Endothelial cell of umbilical vein (primary cell): ENCODE measurements around the gene MCM5. TPM values are rescaled to one million over a fixed set of nuclear protein-coding genes. Genes with fewer than 3 reads are reported as not detected.

Experiments used
- BruUV-seq: library from RNA; stranded (reverse); fragments of 400-500 nt; replicated peaks from 2 replicates; lab custom pipeline; 2021; lab: Mats Ljungman, UMichigan
- CTCF ChIA-PET: fragments of 300-600, 350-600 bp; sonication (Branson Sonifier 250); formaldehyde crosslinking; loops from one replicate; lab custom pipeline; 2021; ENCODE audit warnings: antibody characterized with exemption, inconsistent platforms; lab: Charles Lee
- POLR2A ChIA-PET: fragments of 300-600, 350-600 bp; sonication (Branson Sonifier 250); formaldehyde crosslinking; loops from one replicate; lab custom pipeline; 2021; ENCODE audit warnings: antibody characterized with exemption, inconsistent platforms; lab: Charles Lee
- DNase-seq: peaks from one replicate; pipeline ENCODE4 v3.0.0-alpha.2; 2011; ENCODE audit warnings: low read depth, low spot score
- FAIRE-seq: peaks from 2 replicates; lab custom pipeline; 2011; peaks lifted over from hg19 to GRCh38; lab: Jason Lieb, UNC
- H2AFZ ChIP-seq: 2 replicates; pipeline ENCODE4 v1.6.0; 2012; ENCODE audit warnings: low read depth, low read length, control low read depth, inconsistent platforms
- H3K27ac ChIP-seq: 2 replicates; pipeline ENCODE4 v1.5.1; 2011; ENCODE audit warnings: low read depth, mild to moderate bottlenecking, control low read depth, low read length, moderate library complexity; ENCODE audit not compliant: insufficient read depth
- H3K27me3 ChIP-seq, 2 experiments: 2 replicates each; pipeline versions ENCODE4 v1.6.0 to v1.6.1; 2011; ENCODE audit warnings: low read length in 2 of 2, mixed read lengths in 1 of 2; ENCODE audit not compliant: control insufficient read depth in 2 of 2, insufficient read depth in 2 of 2
- H3K36me3 ChIP-seq, 2 experiments: 2 replicates in 1 of 2; 3 replicates in 1 of 2; pipeline ENCODE4 v1.5.1; 2011; ENCODE audit warnings: low read length in 2 of 2, mild to moderate bottlenecking in 1 of 2, moderate library complexity in 1 of 2; ENCODE audit not compliant: control insufficient read depth in 2 of 2, insufficient read depth in 2 of 2; ENCODE audit errors: extremely low read depth in 1 of 2
- H3K4me1 ChIP-seq: 3 replicates; pipeline ENCODE4 v1.5.1; 2011; ENCODE audit warnings: mild to moderate bottlenecking, low read length; ENCODE audit not compliant: control insufficient read depth, insufficient read depth; ENCODE audit errors: extremely low read depth
- H3K4me2 ChIP-seq: 2 replicates; pipeline ENCODE4 v1.6.1; 2011; ENCODE audit warnings: low read length, control low read depth, mixed read lengths; ENCODE audit not compliant: insufficient read depth
- H3K4me3 ChIP-seq, 3 experiments: fragments of 200-600 bp in 1 of 3; sonication (generic), shearing (Covaris generic) in 1 of 3; replicated peaks in 1 of 3; 2 replicates each; pipeline ENCODE4 v1.5.1; 2011 to 2016; ENCODE audit warnings: control low read depth in 3 of 3, low read length in 3 of 3, mild to moderate bottlenecking in 2 of 3, inconsistent platforms in 1 of 3, low read depth in 1 of 3, moderate library complexity in 1 of 3; ENCODE audit not compliant: insufficient read depth in 1 of 3
- H3K79me2 ChIP-seq: 2 replicates; pipeline ENCODE4 v1.6.0; 2012; ENCODE audit warnings: low read length, inconsistent platforms; ENCODE audit not compliant: control insufficient read depth, insufficient read depth
- H3K9ac ChIP-seq: replicated peaks from 2 replicates; pipeline ENCODE3; 2011; ENCODE audit warnings: low read length, control low read depth; ENCODE audit not compliant: insufficient read depth; ENCODE audit errors: extremely low read depth
- H3K9me1 ChIP-seq: replicated peaks from 3 replicates; pipeline ENCODE4 v1.6.0; 2011; ENCODE audit warnings: mild to moderate bottlenecking, low read length; ENCODE audit not compliant: control insufficient read depth, insufficient read depth; ENCODE audit errors: extremely low read depth
- H3K9me3 ChIP-seq: replicated peaks from 2 replicates; pipeline ENCODE4 v1.5.1; 2012; ENCODE audit warnings: low read length, inconsistent platforms; ENCODE audit not compliant: control insufficient read depth, insufficient read depth
- H4K20me1 ChIP-seq: replicated peaks from 2 replicates; pipeline ENCODE3; 2011; ENCODE audit warnings: mild to moderate bottlenecking, low read length; ENCODE audit not compliant: control insufficient read depth, insufficient read depth; ENCODE audit errors: extremely low read depth
- CTCF ChIP-seq, 2 donors: IDR thresholded peaks; 1 replicate in 1 of 2; 2 replicates in 1 of 2; pipeline ENCODE4 v1.5.1; 2011; ENCODE audit warnings: low read length in 2 of 2, mild to moderate bottlenecking in 2 of 2, moderate library complexity in 2 of 2, control low read depth in 1 of 2, inconsistent platforms in 1 of 2, low read depth in 1 of 2; ENCODE audit not compliant: insufficient read depth in 1 of 2; ENCODE audit errors: extremely low read depth in 1 of 2
- EZH2 ChIP-seq: IDR thresholded peaks from 2 replicates; pipeline ENCODE4 v1.6.1; 2012; ENCODE audit warnings: borderline replicate concordance, low read depth, mild to moderate bottlenecking, moderate library complexity, low read length, inconsistent platforms; ENCODE audit not compliant: severe bottlenecking
- FOS ChIP-seq: IDR thresholded peaks from 2 replicates; pipeline ENCODE4 v1.6.1; 2011; ENCODE audit warnings: mild to moderate bottlenecking, low read length, moderate library complexity, borderline replicate concordance; ENCODE audit not compliant: insufficient read depth
- GATA2 ChIP-seq: IDR thresholded peaks from 2 replicates; pipeline ENCODE4 v1.7.0; 2011; ENCODE audit warnings: low read depth, mild to moderate bottlenecking, moderate library complexity, mixed read lengths, low read length; ENCODE audit not compliant: insufficient read length, insufficient read depth
- JUN ChIP-seq: IDR thresholded peaks from 2 replicates; pipeline ENCODE4 v1.6.1; 2011; ENCODE audit warnings: borderline replicate concordance, low read depth; ENCODE audit not compliant: insufficient read length, insufficient read depth
- MYC ChIP-seq: IDR thresholded peaks from one replicate; pipeline ENCODE4 v1.6.1; 2011; ENCODE audit warnings: mild to moderate bottlenecking, low read depth, low read length
- POLR2A ChIP-seq: IDR thresholded peaks from 2 replicates; pipeline ENCODE4 v1.6.1; 2012; ENCODE audit warnings: low read depth, mild to moderate bottlenecking, control low read depth, low read length
- POLR2AphosphoS5 ChIP-seq: IDR thresholded peaks from 2 replicates; pipeline ENCODE4 v1.6.1; 2012; ENCODE audit warnings: low read depth, mild to moderate bottlenecking, control low read depth, low read length, moderate library complexity; ENCODE audit not compliant: insufficient read depth
- dilution Hi-C: fragments of 300-500 bp; cut with MboI; formaldehyde crosslinking; loops from one replicate; pipeline ENCODE4 v1.15.0; 2019; ENCODE audit warnings: low sequenced_read_pairs; ENCODE audit not compliant: extremely low pct_ligation_motif_present
- intact Hi-C: fragments of 100-400 bp; cut with micrococcal nuclease; formaldehyde crosslinking; loops from one replicate; pipeline ENCODE4 v1.10.0; 2022
- polyA plus RNA-seq, 4 experiments: library from polyadenylated mRNA; depleted of rRNA in 3 of 4; stranded (reverse) in 3 of 4; unstranded in 1 of 4; fragments of >200 nt; gene quantifications; 2 replicates each; pipeline versions ENCODE4 v1.2.1 to v1.2.3, GENCODE V29; 2011 to 2012; ENCODE audit warnings: missing spikeins in 1 of 4
- total RNA-seq: library from RNA; stranded (reverse); gene quantifications from 2 replicates; pipeline ENCODE4 v1.2.3, GENCODE V29; 2021
- TF ChIP-seq, protein P1 (sequence below): IDR thresholded peaks from 2 replicates; pipeline ENCODE4 v1.6.1; 2011; ENCODE audit not compliant: insufficient read depth, insufficient read length

Gene MCM5
- total and polyA plus RNA-seq, 2 donors (not counting 3 experiments of a cell fraction or from before 2014, with no cell fraction given): 67.8 to 111 TPM

GRCh38 chr22:35425546-35425945 lies 25.6 kb downstream of the MCM5 start:
- intact Hi-C loops (no loop called here), dilution Hi-C loops (no loop called here)
- BruUV-seq: no TSS peak
- Histone ChIP-seq H2AFZ (no peak overlapping the region), H3K4me1 (no peaks in the 10 kb centered on the region), H3K4me3 (no peak overlapping the region), H3K9me1 (no peaks in the 10 kb centered on the region), H3K79me2 (no peaks in the 10 kb centered on the region), H3K9ac (no peak overlapping the region), H3K36me3 (peaks cover 7 to 23% of the 10 kb centered on the region in 2 experiments), H3K4me2 (no peak overlapping the region), H3K27ac (no peak overlapping the region), H3K9me3 (no peaks in the 10 kb centered on the region), H3K27me3 (no peaks in the 10 kb centered on the region), H4K20me1 (no peaks in the 10 kb centered on the region)
- ChIA-PET POLR2A (no interaction called here), CTCF (interaction anchor here (1.0 kb wide), 2 partner anchors 20 to 74 kb away, joined by 3 to 5 read pairs; no protein-coding TSS in a partner anchor)
- DNase-seq (no peak), FAIRE-seq (no peak)
- TF ChIP-seq FOS (no peak), POLR2AphosphoS5 (no peak), MYC (no peak), GATA2 (no peak), CTCF (IDR thresholded peaks at IDR 0.05; ENCODE audit: extremely low read depth in 1 of 2, insufficient read depth in 1 of 2, low read depth in 1 of 2, low read length in 2 of 2) (no peak), EZH2 (no peak), POLR2A (no peak), JUN (no peak)
- TF ChIP-seq, protein P1, sequence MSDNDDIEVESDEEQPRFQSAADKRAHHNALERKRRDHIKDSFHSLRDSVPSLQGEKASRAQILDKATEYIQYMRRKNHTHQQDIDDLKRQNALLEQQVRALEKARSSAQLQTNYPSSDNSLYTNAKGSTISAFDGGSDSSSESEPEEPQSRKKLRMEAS: no peak
